IPS-NIHi11 (cell line): ENCODE measurements around the gene EDIL3.
"Not testable (repeated sequence)": the region's sequence is repeated elsewhere in the genome, so short reads cannot be mapped to it uniquely, and the experiment has no call there.

Experiments
- DNase-seq: peaks from one replicate; pipeline ENCODE4 v3.0.0; 2012; ENCODE audit warnings: mixed read lengths, low spot score

EDIL3 gene

GRCh38 chr5:84298628-84299027 is 86.1 kb downstream of the EDIL3 start:
- DNase-seq = no peak

GRCh38 chr5:84297641-84298040 is 87.0 kb downstream of the EDIL3 start:
- not testable (repeated sequence) for DNase-seq

DNA sequence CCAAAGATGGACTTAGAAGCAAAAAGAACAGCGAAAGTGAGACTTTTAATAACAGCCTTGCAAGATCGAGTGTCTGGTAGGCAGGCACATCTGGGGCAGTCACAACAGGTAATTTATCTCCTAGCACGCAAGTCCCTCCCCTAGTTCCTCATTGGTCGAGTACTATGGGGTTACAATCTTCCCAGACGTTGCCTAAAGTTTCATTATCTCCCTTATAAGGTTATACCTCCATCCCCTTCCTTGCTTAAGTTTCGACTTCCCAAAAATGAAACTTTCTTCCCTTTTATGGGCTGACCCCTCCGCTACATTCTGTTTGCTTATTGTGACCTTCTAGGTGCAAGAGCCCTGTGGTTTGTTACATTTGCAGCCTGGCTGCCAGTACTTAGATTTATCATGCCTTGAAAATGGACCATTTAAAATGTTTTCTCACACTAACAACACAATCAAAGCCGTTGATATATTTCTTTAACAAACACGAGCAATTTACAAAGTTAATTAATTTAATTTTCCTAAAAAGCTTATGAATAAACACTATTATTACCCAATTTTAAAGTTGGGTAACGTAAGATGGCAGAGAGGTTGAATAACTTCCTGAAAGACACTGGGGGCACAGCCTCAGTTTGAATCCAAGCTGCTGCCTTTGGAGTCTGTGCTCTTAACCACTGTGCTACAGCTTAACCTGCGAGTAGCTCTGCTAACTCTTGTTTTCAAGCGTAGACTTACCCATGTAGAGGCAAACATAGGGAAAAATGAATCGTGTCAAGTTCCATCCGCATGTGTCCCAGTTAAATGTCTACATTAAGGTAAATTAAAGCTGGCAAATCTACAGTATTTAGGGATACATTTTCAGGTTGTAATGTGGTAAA is 91.7 kb downstream of the EDIL3 start:
- DNase-seq = no peak

GRCh38 chr5:84292000-84292642 is 92.6 kb downstream of the EDIL3 start:
- DNase-seq = no peak

GRCh38 chr5:84290673-84291072 is 94.0 kb downstream of the EDIL3 start:
- no peak for DNase-seq

- DNase-seq = no peak
These were observed 94.5 kb downstream of the EDIL3 start for GRCh38 chr5:84290161-84290560.

DNA sequence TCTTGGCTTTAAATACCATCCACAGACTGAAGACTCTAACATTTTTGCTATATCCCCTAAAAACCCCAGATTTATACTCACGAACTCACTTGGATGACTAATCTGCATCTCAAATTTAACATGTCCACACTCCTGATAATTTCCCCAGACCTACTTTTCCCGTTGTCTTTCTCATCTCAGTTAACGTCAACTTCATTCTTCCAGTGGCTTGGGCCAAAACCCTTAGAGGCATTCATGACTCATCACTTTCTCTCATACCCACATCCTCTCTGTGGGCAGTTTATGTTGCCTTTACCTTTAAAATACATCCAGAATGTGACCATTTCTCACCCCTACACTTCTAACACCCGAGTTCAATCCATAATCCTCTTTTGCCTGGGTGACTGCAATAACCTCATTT is 96.7 kb downstream of the EDIL3 start:
- no peak for DNase-seq

- DNase-seq = no peak
These were observed 98.0 kb downstream of the EDIL3 start for GRCh38 chr5:84286662-84287061.

- no peak for DNase-seq
These were observed 98.7 kb downstream of the EDIL3 start for GRCh38 chr5:84285641-84286637.

- DNase-seq = no peak
These were observed 103.3 kb downstream of the EDIL3 start for GRCh38 chr5:84281383-84281782.

GRCh38 chr5:84279234-84279633 is 105.4 kb downstream of the EDIL3 start:
- no peak for DNase-seq

DNA sequence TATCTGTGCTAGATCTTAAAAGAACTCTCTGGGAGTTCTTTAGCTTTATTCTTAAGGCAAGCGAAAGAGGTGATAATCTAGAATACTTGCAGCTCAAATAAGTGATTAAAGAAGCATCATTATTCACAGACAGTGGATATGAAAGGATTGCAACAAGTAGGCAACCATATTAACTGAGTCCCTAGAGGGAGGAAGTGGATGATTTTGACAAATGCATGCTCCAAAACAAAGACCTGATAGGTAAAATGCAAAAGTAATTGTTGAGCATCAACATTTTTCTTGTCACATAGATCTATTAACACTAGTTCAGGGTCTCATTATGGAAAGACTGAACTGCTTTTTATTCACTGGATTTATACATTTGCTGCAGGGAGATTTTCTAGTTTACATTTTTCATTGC is 109.1 kb downstream of the EDIL3 start:
- DNase-seq = no peak

DNA sequence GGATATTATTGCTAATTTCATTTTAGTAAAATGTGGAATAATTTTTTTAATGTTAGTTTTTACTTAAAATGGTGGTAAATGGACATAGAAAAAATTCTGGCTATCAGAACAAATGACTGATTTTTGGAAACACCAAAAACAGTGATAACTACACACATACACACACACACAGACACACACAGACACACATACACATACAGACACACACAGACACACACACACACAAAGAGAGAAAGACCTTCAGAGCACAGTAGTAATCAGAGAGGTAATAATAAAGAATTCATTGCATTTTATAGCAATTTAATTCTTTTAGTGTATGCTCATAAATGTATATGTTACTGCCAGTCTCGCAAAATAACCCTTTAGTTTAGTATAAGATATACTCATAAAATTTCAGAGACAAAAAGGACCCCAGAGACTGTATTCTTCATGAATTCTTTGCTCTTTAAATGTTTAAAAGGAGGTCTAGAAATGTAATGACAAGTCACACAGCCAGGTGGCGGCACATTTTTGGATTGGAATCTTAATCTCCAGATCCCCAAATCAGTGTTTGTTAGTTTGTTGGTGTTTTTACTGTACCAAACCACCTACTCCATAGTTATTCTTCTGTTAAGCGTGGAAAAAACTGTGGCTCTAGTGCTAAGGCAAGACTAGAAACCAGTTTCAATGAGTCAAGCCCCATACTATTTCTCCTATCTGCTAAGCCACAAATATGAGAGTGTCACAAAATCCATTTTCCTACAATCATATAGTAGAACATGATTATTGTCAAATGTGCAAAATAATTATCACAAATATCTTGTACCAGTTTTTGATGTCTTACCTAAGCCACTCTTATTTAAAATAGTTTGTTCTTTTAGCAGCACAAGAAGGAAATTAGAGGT is 109.9 kb downstream of the EDIL3 start:
- DNase-seq = peak; percentile 28

GRCh38 chr5:84273517-84273883 is 111.2 kb downstream of the EDIL3 start:
- no peak for DNase-seq

DNA sequence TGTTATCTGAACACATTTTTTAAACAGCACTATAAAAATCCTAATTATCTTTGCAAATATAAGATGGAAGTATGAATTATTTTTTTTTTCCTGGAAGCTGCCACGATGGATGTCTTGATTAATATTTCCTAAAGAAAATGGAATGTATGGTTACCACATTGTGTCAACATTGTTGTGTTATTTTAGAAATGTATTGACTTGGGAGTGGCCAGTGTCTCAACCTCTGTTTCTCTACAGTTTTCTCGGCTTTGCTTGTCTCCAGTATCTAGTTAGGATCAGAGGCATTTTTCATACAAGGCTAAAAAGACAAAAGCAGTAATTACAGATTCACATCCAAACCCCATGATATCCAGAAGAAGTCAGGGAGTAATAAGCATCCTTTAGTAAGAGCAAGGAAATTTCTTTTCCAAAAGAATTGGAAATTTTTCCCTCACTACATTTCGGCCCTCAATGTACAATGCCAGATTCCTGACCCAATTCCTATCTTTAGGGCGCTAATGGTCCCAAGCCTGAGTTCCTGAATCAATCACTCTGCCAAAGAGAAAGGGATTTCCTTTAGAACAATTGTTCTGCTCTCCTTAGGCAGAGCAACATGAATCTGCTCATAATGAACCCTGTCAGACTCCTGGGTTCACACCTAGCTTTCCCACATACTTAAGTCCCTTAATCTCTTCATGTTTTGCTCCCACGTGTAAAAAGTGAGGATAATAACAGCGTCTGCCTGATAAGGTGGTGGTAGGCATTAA is 111.7 kb downstream of the EDIL3 start:
- no peak for DNase-seq

DNA sequence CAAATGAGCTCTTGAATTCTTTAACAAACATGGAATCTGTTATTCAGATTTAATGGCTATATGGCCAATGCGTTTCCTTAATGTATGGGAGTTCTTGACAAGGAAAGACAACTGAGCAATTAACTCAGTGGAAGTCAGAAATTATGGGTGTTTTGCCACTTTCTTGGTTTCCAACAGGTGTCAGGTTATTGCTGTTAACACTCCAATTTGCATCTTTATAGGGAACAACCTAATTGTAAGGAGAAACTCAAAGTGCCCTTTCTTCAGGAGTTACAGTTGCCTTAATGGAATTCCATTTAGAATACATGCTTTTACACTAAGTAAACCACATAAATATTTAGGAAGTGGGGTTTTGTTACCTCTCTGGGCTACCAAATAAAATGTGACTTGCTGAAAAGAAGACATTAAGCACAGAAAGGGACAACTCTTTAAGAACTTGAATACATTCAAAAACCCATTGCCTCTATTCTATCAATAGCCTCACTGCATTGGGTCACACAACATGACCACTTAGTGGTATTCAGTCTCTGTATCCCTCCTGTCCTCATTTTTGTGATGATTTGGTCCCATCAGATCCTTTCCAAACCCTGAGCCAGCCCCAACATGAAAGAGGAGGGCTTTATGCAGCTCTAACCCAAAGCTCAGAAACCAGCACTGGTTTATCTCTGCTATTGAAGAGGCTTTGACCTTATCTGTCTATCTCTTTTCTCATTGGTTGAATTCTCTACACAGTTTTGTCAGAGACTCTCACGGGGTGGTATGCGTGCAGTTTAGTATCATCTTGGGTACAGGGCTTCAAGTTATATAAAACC is 118.7 kb downstream of the EDIL3 start:
- DNase-seq = no peak

DNA sequence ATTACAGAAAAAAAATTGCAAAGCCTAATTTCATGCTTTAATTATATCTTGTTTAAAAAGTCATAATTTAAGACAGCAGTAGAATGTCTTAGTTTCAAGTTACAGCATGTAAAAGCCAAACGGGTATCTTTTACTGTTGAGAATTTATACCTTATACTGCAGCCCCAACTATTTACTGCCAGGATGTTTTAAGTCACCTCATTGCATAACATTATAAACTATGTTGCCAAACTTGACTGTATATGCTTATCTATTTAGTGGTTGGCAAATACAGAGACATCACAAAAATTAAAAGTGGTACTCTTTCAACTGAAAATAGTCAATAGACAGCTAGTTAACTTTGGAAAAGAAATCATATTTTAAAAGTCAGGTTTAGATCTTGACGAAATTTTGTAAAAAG is 119.5 kb downstream of the EDIL3 start:
- no peak for DNase-seq

- DNase-seq = no peak
These were observed 123.7 kb downstream of the EDIL3 start for GRCh38 chr5:84260939-84261338.

DNA sequence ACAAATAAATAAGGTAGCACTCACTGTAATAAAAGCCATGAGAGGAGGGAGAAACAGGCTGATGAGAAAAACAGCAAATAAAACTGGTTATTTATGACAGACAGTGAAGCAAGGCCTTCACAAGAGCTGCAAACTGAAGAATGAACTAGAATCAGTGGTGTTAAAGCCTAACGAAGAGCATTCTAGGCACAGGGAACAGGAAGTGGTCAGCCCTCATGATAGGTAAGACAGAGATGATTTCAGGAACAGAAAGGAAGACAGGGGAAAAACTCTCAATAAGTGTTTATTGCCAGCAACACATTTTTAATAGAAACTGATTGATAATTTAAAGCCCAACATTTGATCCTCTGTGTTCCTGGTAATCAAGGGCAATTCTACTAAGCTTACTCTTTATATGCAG is 124.5 kb downstream of the EDIL3 start:
- DNase-seq = no peak
